Measurements from ENCODE around the gene HSD17B12.
"Not testable (repeated sequence)": the region's sequence is repeated elsewhere in the genome, so short reads cannot be mapped to it uniquely, and the experiment has no call there.

The HSD17B12 gene

GRCh38 chr11:43738600-43739409 lies 58.3 kb downstream of the HSD17B12 start:
- no peak for DNase-seq

- no peak for DNase-seq
These were observed 66.1 kb downstream of the HSD17B12 start for GRCh38 chr11:43746670-43747069.

GRCh38 chr11:43747130-43747802 lies 66.7 kb downstream of the HSD17B12 start:
- DNase-seq, result no peak

- DNase-seq, result no peak
These were observed 67.6 kb downstream of the HSD17B12 start for GRCh38 chr11:43748095-43748494.

DNA sequence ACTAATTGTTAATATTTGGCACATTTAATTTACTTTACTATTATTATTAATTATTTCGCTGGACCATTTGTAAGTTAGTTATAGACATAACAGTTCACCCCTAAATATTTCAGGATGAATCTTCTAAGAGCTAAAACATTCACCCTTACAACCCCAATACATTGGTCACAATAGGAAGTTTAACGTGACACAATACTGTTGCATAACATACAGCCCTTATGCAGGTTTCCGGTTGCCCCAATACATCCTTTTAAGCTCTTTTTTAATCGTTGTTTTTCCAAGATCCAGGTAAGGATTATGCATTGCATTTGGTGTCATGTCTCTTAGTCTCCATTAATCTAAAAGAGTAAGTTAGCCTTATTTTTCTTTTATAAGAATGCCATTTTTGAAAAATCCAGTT lies 71.2 kb downstream of the HSD17B12 start:
- no peak for DNase-seq

DNA sequence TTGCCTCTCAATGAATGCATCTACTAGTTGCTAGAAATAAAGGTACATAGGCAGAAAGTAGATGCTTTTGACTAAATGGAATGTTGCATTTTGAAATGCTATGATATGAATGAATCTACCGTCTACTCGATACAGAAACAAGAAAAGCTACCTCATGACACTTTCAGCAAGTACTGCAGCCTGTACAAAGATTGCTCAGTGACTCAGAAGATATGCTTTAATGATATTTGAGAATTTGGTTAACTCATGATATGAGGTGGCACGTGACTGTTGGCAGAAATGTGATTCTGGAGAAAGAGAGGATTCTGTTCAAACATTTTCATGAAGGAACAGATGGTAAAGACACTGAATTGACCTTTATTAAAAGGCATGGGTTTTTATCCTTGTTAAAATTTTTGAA lies 76.0 kb downstream of the HSD17B12 start:
- DNase-seq, result no peak

- DNase-seq, result no peak
These were observed 78.4 kb downstream of the HSD17B12 start for GRCh38 chr11:43758927-43759326.

GRCh38 chr11:43760902-43761301 lies 80.4 kb downstream of the HSD17B12 start:
- no peak for DNase-seq

DNA sequence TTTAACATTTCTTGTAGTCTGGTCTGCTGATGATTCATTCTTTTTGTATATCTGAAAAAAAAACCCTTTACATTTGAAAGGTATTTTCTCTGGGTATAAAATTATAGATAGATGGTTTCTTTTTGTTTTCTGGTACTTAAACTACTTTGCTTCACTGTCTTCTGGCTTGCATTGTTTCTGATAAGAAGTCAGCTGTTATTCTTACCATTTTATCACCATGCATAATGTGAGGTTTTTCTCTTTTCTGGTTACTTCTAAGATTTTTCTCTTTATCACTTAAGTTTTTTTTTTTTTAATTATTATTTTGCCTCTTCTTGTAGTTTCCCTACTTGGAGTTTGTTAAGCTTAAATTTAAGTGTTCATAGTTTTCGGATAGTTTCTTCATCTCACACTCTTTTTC lies 84.7 kb downstream of the HSD17B12 start:
- no peak for DNase-seq

- not testable (repeated sequence) for DNase-seq
These were observed 88.1 kb downstream of the HSD17B12 start for GRCh38 chr11:43768654-43769053.

- DNase-seq, result no peak
These were observed 89.6 kb downstream of the HSD17B12 start for GRCh38 chr11:43770173-43770572.

DNA sequence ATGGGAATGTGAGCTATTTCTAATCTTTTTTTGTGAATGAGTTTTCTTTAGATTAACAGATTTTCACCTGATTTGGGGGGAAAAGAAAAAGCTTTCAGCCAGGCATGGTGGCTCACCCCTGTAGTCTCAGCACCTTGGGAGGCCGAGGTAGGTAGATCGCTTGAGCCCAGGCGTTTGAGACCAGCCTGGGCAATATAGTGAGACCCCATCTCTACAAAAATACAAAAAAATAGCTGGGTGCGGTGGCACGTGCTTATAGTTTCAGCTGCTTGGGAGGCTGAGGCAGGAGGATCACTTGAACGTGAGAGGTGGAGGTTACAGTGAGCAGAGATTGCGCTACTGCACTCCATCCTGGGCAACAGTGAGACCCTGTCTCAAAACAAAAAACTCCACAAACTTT lies 92.2 kb downstream of the HSD17B12 start:
- DNase-seq, result no peak

DNA sequence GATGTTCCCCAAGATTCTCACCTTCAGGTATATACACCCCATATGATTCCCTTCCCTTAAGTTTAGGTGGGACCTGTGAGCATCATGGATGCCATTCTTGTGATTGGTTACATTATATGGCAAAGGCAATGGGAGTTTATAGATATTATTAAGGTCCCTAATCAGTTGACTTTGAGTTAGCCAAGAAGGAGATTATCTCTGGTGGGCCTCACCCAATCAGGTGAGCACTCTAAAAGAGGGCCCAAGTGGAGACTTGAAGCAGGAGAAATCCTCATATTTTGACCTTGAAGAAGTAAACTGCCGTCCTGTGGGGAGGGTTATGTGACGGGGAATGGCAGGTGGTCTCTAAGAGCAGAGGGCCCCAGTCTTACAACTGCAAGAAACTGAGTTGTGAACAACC lies 94.2 kb downstream of the HSD17B12 start:
- DNase-seq, result no peak

DNA sequence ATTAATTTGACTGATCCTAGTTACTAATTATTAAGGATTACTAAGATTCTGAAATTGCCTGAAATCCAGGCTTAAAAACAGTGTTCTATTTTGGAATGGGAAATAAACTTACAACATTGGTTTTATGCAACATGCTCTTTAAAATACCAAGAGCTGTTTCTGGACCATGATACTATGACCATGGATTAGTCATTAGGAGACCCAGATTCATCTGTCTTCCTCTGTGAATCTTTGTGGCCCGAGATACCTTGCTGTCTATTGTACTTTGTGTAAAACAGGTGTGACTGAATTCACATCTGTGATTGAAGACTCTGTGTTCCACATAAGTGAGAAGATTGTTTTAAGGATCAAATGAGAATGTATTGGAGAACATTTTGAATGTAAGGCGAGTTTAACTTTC lies 98.8 kb downstream of the HSD17B12 start:
- DNase-seq, result no peak

- no peak for DNase-seq
These were observed 103.8 kb downstream of the HSD17B12 start for GRCh38 chr11:43784301-43784700.

- DNase-seq, result no peak
These were observed 104.3 kb downstream of the HSD17B12 start for GRCh38 chr11:43784866-43785265.

- no peak for DNase-seq
These were observed 104.8 kb downstream of the HSD17B12 start for GRCh38 chr11:43785318-43785717.

- no peak for DNase-seq
These were observed 105.5 kb downstream of the HSD17B12 start for GRCh38 chr11:43786016-43786415.

DNA sequence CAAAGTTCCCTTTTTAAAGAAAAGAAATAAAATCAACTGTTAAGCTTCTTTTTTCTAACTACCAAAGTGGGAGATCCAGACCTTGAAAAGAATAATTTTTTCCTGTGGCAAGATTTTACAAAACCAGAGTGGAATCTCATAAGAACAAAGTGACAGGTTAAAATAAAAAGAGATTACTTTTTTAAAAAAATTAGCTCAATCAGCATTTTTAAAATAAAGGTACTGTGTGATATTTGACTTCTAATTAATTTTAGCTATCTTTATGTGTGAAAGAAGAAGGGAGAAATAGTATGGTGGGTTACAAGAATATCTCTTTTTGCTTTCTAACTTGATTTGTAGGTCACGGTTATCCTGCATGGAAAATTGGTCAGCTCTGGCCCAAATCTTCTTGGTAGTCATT lies 107.3 kb downstream of the HSD17B12 start:
- no peak for DNase-seq

- DNase-seq, result peak in 3 of 56 donors; percentile 2 to 17 (median 10)
These were observed 107.9 kb downstream of the HSD17B12 start for GRCh38 chr11:43788421-43788820.

GRCh38 chr11:43789700-43790443 lies 109.3 kb downstream of the HSD17B12 start:
- DNase-seq, result no peak

DNA sequence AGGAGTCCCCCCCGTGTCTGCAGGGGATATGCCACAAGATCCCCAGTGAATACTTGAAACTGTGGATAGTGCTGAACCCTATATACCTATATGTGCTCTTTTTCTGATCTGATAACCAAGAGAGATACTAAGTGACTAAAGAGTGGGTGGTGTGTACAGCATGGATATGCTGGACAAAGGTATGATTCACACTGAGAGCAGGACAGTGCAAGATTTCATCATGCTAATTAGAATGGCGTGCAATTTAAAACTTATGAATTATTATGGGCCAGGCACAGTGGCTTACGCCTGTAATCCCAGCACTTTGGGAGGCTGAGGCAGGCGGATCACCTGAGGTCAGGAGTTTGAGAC lies 109.9 kb downstream of the HSD17B12 start:
- no peak for DNase-seq

All from amygdala (tissue), 56 donors.